Brain microvascular endothelial cell (primary cell): ENCODE measurements around the gene PACRG.

Source experiments
- DNase-seq: peaks from one replicate; pipeline ENCODE4 v3.0.0-alpha.2; 2020
- H3K27ac ChIP-seq: fragments of 250-450 bp; sonication (Bioruptor Pico); 2 replicates; pipeline ENCODE4 v1.5.1; 2020; ENCODE audit warnings: mild to moderate bottlenecking, moderate library complexity
- H3K27me3 ChIP-seq: fragments of 250-450 bp; sonication (Bioruptor Pico); replicated peaks from 2 replicates; pipeline ENCODE4 v1.5.1; 2020; ENCODE audit warnings: mild to moderate bottlenecking
- H3K36me3 ChIP-seq: fragments of 250-450 bp; sonication (Bioruptor Pico); replicated peaks from 2 replicates; pipeline ENCODE4 v1.5.1; 2020; ENCODE audit warnings: mild to moderate bottlenecking
- H3K4me3 ChIP-seq: 2 replicates; pipeline ENCODE4 v1.5.1; 2011; ENCODE audit warnings: low read depth, mild to moderate bottlenecking, control low read depth, low read length, moderate library complexity
- CTCF ChIP-seq: IDR thresholded peaks from 2 replicates; pipeline ENCODE4 v1.5.1; 2011; ENCODE audit warnings: low read depth, mild to moderate bottlenecking, moderate library complexity, low read length, control low read depth, inconsistent platforms; ENCODE audit errors: missing control alignments
- in situ Hi-C: cut with HindIII; loops from 2 replicates; pipeline ENCODE4 v1.10.0; 2017; ENCODE audit warnings: low sequenced_read_pairs, low pct_ligation_motif_present

The PACRG gene

GRCh38 chr6:163243692-163244589, 516.2 kb downstream of the PACRG start:
- no peak for TF ChIP-seq CTCF

GRCh38 chr6:163248051-163248450, 520.3 kb downstream of the PACRG start:
- H3K4me3 ChIP-seq: no peak overlapping the region
- no peaks in the 10 kb centered on the region for H3K27me3 ChIP-seq
- DNase-seq: no peak
- no peak overlapping the region for H3K27ac ChIP-seq
- in situ Hi-C loops: no loop called here
- no peak for TF ChIP-seq CTCF
- no peaks in the 10 kb centered on the region for H3K36me3 ChIP-seq

More at GRCh38 chr6:163243692-163244589, 516.2 kb downstream of the PACRG start:
- H3K27ac ChIP-seq: no peak overlapping the region
- no peak overlapping the region for H3K4me3 ChIP-seq
- DNase-seq: no peak
- in situ Hi-C loops: no loop called here
- H3K27me3 ChIP-seq: no peaks in the 10 kb centered on the region
- no peaks in the 10 kb centered on the region for H3K36me3 ChIP-seq

- TF ChIP-seq CTCF: no peak
- no peak for DNase-seq
- Histone ChIP-seq H3K36me3 (no peaks in the 10 kb centered on the region), H3K4me3 (no peak overlapping the region), H3K27me3 (no peaks in the 10 kb centered on the region), H3K27ac (no peak overlapping the region)
- in situ Hi-C loops: no loop called here
Measured at GRCh38 chr6:163249651-163250101, 521.9 kb downstream of the PACRG start.

GRCh38 chr6:163250116-163250515, 522.3 kb downstream of the PACRG start:
- in situ Hi-C loops: no loop called here
- Histone ChIP-seq H3K27me3 (no peaks in the 10 kb centered on the region), H3K4me3 (no peak overlapping the region), H3K27ac (no peak overlapping the region), H3K36me3 (no peaks in the 10 kb centered on the region)
- TF ChIP-seq CTCF: no peak
- no peak for DNase-seq

- in situ Hi-C loops: no loop called here
- no peak for DNase-seq
- no peaks in the 10 kb centered on the region for H3K36me3 ChIP-seq
Measured at GRCh38 chr6:163252061-163252591, 524.4 kb downstream of the PACRG start.

More at GRCh38 chr6:163252061-163252591, 524.4 kb downstream of the PACRG start:
- no peak overlapping the region for H3K4me3 ChIP-seq
- H3K27me3 ChIP-seq: no peaks in the 10 kb centered on the region
- no peak for TF ChIP-seq CTCF
- no peak overlapping the region for H3K27ac ChIP-seq
